GM21576 (cell line): ENCODE results near the gene PRRT4.

ENCODE experiments used
- ATAC-seq: cut with Tn5 transposase; IDR thresholded peaks from one replicate; pipeline ENCODE4 v1.9.1; 2021; ENCODE audit warnings: mild to moderate bottlenecking, moderate library complexity; ENCODE audit not compliant: unreplicated experiment

PRRT4 gene

DNA sequence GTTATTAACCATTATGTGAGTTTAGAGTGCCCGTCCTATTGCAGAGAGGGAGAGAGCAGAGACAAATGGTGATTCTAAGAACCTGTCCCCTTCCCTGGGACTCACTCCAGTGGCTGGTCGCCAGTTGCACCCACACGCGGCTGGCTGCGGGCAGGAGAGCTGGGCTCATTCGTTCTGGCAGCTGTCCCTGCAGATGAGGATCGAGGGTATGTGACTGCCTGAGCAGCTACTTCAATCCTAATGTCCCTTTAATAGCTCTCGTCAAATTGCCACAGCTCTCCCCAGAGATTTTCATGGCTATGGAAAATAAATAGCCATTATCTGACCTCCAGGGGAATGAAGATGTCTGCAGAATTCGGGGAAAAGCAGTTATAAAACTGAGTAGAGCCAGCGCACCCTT is 59.4 kb downstream of the PRRT4 start:
- ATAC-seq: no peak
